HG02610 (cell line): ENCODE results near the gene TTBK1.

Source experiments
- ATAC-seq: cut with Tn5 transposase; IDR thresholded peaks from one replicate; pipeline ENCODE4 v1.9.1; 2021; ENCODE audit warnings: mild to moderate bottlenecking, moderate library complexity; ENCODE audit not compliant: unreplicated experiment

Gene TTBK1

DNA sequence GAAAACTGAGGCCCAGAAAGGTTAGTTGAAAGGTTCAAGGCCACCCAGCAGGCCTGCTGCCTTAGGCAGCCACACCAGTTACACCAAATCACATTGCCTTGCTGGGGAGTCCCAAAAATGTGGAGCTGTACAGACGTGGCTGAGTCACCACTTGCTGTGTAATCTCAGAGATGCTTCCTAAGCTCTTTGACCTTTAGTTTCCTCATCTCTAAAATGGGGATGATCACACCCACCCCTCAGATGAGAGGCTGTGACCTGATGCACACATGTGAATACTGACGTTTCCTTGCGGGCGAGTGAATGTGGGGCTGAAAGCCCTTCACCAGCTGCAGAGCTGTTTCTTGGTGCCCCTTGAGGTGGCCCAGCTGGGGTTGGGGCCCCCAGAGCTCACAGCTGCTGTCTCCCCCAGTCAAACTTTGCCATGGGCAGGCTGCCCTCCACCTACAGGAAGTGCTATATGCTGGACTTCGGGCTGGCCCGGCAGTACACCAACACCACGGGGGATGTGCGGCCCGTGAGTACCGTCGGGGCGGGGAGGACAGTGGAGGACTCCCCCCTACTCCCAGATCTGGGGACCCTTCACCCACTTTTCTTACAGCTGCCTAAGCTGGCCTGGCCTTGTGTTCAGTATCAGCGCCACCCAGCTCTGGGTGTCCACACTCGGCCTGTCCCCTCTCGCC, 11.0 kb downstream of the TTBK1 start:
- no peak for ATAC-seq

DNA sequence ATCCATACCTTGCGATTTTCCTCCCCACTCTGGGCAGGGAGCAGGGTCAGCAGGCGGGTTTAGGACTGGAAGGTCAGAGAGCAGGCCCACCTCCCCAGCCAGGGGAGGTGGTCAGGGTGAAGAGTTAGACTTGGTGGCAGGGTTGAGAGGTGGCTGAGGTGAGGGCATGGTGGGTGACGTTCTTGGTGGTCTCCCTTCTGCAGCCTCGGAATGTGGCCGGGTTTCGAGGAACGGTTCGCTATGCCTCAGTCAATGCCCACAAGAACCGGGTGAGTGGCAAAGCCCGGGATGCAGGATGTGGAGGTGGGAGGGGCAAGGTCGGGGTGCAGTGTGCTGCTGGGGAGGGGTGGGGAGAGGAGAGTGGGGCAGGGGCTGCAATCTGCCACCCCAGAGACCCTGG, 11.6 kb downstream of the TTBK1 start:
- no peak for ATAC-seq

DNA sequence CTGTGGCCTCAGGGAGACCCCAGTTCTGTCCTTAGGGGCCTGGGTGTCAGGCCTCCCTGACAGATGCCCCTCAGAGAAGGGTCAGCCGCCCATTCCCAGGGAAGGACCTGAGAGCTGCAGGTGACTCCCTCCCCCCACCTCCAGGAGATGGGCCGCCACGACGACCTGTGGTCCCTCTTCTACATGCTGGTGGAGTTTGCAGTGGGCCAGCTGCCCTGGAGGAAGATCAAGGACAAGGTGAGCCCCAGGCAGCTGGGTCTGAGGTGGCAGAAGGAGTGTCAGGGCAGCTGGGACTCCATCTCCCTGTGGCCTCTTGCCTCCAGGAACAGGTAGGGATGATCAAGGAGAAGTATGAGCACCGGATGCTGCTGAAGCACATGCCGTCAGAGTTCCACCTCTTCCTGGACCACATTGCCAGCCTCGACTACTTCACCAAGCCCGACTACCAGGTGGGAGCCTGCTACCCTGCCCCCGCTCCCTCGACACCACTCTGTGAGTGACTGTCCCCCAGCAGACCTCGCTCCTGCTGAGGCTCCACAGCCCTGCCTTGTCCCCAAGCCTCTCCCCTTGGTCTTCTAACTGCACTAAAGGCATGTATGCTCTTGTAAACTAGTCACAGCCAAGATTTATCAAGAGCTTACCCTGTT, 12.2 kb downstream of the TTBK1 start:
- no peak for ATAC-seq

DNA sequence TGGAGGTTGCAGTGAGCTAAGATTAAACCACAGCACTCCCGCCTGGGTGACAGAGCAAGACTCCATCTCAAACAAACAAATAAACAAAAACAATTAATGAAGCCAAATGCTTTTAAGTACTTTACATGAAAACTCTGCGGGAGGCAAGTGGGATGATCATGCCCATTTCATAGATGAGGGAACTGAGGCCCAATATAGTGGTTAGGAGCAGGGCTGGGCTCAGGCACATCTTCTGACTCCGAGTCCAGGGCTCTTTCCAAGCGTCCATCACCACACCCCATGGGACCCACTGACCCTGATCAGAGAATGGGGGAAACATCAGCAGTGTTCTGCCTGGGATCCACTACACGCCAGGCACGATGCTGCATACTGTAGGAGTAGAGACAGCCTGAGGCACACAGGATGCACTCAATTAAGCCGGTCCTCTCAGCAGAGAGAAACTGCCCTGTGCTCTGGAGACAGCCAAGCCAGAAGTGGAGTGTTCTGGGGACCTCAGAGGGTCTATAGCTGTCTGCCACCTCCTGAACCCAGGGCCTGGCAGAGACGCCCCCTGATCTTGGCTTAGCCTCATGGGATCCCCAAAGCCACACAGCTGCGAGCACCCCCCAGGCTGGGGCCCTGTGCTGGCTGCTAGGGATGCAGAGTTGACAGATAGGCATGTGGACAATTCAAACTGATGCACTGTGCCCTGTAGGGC, 13.5 kb downstream of the TTBK1 start:
- ATAC-seq, result no peak

DNA sequence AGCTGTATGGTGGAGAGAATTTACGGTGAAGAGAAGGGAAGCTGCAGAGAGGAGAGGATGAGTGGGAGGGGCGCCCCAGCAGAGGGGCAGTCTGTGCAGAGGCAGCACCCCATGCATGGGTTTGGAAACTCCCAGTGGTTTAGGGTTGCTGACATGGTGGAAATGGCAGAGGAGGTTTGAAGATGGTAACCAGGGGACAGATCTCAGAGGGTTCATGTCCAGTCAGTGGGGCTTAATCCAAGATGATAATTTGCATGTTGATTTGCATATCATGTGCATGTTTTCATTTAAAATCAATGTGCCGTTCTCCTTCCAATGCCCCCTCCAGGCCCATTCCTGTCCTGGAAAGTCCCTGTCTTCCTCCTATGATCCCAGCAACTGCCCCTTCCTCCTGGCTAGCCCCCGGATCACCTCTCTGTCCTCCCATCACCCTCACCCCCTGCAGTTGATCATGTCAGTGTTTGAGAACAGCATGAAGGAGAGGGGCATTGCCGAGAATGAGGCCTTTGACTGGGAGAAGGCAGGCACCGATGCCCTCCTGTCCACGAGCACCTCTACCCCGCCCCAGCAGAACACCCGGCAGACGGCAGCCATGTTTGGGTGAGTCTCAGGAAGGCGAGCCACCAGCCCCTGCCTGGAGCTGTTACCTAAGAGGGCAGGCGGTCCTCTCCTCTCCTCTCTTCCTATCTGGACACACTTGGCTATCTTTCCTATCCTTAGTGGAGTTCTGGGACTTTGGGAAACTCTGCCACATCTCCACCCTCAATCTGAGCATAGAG, 14.3 kb downstream of the TTBK1 start:
- no peak for ATAC-seq

DNA sequence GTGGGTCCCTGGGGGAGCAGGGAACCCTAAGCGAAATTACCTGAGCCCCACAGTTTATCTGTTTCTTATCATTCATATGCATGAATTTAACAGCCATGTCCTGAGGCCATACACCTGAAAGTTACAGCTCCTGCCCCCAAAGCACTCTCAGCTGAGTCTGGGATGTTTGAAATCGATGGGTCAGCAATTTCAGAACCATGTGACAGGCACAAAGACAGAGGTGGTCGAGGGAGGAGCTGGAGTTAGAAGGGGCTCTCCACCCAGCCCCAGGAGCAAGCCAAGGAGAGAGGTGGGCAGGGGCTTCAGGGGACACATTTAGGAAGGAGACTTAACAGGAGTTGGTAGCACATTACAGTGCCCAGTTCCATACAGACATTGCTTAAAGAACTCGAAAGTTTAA, 14.9 kb downstream of the TTBK1 start:
- no peak for ATAC-seq

DNA sequence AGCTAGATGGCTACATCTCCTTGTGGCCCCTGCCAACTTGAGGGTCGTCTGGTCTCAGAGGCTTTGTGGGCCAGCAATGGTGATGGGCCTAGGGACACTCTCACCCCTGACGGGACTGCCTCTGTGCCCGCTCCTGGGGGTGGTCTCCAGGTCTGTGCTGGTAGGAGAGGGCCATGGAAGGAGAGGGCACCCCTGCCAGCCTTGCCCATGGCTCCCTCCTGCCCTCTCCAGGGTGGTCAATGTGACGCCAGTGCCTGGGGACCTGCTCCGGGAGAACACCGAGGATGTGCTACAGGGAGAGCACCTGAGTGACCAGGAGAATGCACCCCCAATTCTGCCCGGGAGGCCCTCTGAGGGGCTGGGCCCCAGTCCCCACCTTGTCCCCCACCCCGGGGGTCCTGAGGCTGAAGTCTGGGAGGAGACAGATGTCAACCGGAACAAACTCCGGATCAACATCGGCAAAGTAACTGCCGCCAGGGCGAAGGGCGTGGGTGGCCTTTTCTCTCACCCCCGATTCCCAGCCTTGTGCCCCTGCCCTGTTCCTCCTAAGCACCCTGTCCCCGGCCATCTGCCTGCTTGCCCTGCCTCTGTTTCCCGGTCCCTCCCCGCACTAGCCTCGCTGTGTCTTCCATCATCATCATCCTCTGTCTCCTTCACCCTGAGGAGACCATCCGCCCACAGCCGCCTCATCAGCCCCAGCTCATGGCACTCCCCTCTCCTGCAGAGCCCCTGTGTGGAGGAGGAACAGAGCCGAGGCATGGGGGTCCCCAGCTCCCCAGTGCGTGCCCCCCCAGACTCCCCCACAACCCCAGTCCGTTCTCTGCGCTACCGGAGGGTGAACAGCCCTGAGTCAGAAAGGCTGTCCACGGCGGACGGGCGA, 15.8 kb downstream of the TTBK1 start:
- no peak for ATAC-seq

DNA sequence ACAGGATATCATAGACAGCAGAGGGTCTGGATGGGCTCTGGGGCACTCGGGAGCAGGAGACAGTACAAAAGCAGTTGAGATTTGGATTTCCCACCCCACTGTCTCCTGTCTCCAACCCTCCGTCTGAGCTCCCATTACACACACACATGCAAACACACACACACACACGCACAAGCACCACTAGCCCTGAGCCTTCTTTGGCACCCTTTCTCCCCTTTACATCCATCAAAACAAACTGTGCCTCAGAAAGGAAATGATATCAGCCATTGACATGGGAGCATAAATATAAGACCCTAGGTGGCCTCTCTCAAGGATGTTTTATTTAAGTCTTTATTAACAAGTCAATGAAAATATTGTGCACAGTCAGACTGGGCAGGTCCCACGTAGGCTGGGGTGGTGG, 17.5 kb downstream of the TTBK1 start:
- ATAC-seq, result no peak

DNA sequence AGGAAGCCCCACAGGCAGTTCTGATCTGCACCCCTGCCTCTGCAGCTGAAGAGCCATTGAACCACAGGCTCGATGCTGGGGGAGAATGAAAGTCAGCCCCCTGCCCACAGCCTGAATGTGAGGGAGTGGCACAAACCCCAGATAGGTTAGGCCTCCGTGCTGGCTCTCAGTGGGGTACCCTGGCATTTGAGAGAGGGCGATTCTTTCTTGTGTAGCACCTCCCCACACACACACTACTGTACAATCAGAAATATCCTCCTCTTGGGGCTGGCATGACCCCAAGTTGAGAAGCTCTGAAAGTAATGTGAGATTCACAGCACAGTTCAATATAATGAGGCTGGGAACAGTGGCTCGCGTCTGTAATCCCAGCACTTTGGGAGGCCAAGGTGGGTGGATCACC, 17.9 kb downstream of the TTBK1 start:
- no peak for ATAC-seq

DNA sequence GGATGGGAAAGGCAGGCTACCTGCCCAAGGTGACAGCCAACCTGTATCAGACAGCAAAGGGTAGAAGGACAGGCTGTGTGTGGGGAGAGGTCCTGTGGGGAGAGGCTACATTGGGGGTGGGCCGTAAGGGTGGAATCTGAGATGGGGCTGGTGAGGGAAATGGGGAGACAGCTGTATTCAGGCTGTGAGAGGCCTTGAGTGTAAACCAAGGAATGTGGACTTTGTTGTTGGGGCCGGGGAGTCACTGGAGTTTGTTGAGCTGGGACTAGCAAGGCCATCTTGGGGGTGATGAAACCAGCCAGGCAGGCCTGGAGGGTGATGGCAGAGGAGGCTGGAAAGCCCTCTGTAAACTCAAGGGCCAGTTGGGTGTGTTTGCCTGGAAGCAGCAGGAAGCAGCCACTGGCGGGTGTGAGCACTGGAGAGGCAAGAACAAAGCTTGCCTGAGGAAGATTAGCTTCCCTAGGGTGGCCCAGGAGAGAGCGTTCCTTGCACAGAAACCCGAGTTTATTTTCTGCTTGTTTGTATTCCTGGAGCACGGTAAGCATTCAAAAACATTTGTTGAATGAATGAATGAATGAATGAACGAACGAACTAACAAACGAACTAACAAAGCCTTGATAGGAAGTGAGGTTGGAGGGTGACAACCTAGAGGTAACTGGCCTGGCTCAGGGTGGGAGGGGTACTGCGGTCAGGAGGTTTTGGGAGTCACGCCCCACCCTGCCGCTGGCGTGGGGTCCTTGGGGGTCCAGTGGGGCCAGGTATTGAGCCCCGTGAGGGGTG, 18.9 kb downstream of the TTBK1 start:
- no peak for ATAC-seq

DNA sequence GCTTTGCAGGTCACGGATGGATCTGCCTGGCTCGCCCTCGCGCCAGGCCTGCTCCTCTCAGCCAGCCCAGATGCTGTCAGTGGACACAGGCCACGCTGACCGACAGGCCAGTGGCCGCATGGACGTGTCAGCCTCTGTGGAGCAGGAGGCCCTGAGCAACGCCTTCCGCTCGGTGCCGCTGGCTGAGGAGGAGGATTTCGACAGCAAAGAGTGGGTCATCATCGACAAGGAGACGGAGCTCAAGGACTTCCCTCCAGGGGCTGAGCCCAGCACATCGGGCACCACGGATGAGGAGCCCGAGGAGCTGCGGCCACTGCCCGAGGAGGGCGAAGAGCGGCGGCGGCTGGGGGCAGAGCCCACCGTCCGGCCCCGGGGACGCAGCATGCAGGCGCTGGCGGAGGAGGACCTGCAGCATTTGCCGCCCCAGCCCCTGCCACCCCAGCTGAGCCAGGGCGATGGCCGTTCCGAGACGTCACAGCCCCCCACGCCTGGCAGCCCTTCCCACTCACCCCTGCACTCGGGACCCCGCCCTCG, 19.6 kb downstream of the TTBK1 start:
- no peak for ATAC-seq

DNA sequence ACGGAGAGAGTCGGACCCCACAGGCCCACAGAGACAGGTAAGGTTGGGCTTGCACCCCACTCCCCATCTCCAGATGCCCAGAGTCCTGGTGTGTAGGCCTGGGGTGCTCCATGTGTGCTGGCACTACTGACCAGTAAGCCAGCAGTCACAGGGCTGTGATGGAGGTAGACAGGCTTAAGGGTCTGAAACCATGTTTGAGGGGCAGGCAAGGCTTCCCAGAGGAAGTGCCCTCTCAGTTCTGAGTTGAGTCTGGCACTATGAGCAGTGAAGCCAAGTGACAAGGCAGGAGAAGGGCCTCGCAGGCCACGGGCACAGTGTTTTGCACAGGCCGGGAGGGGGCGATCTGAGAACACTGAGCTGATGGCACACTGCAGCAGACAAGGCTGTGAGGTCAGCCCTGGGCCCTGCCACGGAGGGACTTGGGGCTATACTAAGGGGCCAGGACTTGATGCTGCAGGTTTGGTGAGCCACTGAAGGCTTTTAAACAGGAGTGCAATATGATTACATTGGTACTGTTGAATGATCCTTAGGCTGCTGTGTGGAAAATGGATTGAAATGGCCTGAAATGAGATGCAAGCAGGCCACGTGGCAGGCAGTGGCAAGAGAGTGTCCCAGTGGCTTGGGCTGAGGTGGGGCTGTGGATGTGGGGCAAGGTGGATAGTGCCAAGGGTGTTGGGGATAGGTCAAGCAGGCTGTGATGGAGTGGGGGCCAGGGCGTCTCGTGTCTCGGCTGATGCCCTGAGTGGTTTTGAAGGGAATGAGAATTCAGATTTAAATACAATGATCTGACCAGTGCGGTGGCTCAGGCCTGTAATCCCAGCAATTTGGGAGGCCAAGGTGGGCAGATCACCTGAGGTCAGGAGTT, 20.3 kb downstream of the TTBK1 start:
- peak; percentile 87 for ATAC-seq

DNA sequence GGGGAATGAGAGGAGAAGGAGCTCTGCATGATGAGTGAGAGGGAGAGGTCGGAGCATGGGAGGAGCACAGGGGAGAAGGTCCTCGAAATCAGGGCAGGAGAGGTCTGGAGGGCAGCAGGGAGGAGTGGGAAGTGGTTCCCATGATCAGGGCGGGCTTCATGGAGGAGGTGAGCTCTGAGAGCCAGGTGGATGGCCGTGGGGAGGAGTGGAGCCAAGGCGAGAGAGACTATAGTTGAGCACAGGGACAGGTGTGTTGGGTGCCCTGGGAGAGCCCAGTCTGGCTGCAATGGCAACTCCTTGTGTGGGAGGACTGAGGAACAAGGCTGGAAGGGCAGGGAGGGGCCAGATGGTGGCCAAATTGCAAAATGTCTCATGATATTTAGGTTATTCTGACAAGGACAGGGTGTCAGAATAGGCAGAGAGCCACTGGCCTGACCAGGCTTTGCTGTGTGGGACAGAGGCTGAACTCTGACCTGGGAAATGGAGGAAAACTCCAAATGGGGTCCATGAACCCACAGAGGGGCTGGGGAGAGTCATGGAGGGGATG, 21.4 kb downstream of the TTBK1 start:
- no peak for ATAC-seq

DNA sequence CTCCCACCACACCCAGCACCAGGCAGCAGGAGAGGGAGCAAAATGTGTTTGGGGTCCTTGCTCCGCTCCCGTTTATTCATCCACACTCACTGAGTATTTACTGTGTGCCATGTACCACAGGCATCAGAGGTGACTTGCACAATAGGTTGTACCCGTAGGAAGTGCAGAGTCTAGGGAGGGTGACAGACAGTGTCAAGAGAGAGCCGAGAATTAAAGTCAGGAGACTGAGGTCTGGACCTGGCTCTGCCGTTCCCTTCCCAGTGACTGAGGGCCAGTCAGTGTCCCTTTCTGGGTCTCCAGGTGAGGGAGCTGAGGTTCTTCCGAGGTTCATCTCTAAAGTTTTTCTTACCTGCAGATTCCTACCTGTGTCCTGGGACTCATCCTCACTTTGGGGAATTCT, 22.3 kb downstream of the TTBK1 start:
- ATAC-seq, result no peak

DNA sequence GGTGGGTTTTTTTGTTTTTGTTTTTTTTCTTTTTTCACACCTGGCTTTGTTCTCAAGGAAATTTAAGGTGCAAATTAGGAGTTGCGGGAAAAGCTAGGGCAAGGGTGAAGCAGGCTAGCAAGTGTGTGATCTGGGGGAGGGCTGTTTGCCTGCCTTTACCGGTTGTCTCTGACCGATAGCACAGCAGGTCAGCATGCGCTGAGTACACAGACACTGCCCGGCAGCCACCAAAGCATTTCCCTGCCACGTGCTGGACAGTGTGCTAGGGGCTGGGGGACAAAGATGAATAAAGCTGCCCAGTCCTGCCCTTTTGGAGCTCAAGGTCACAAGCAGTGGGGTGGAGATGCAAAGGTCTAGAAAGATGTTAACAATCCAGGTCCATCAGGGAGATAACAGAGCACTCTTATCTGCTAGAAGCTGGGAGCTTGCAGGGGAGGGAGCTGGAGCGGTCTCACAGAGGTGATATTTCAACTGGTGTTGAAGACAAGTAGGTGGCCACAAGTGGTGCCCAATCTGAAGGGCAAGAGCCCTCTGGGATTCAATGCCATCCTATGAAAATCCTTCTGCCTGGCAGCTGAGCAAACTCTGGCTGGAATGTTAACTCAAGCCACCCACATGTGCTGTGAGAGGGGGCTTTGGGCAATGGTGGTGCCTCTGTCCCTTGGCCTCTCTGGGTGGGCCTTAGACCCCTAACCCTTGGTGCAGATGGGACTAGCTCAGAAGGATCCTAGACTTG, 24.5 kb downstream of the TTBK1 start:
- ATAC-seq, result no peak

DNA sequence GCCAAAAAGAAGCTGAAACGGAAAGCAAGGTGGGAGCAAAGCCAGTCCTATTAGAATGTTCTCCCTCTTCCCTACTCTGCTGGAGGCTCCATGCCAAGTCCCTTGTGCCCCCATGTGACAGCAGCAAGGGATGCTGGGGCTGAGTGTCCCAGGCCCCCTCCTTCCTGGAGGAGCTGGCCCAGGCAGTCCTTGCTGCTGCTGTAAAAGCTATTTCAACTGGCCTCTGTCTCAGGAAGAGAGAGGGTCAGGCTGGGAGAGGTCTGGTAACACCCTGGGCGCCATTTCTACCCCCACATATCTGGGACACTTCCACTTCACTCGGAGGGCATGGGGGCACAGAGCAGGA, 25.0 kb downstream of the TTBK1 start:
- ATAC-seq, result no peak

DNA sequence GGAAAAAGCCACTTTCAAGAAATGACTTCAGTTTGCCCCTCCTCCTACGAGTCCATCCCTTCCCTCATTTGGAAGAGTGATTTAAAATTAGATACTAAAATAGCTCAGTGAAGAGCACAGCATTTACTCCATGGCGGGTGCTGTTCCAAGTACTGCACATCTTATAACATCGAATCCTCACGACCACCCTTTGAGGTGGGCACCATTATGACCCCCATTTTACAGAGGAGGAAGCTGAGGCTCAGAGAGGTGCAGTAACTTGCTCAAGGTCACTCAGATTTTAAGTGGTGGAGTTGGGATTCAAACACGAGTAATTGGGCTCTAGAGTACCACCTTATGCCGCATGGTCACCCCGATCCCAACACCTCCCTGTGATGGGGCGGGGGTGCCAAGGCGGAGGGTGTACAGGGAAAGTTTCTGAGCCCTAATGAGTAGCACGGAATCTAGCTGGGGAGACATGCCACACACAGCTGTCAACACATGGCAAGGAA, 25.5 kb downstream of the TTBK1 start:
- ATAC-seq, result no peak
